ENCODE data around the gene SLC43A3.

DNA sequence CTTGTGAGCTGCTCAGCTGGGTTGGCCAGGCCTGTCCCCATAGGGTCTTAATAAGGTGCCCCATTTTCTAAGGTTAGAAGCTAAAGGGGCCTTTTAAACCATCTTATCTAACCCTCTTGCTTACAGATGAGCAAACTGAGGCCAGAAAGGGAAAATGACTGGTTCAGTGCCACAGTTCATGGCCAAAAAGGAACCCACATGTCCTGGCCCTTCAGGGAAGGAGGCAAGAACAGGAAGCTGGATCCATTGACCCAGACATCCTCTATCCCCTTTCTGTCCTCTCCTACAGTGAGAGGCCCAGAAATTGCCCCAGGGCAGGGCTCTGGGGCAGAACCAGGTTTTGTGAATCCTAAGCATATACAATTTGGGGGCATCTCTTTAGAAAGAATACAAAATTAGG, 56.0 kb downstream of the SLC43A3 start:
- TF ChIP-seq, protein P1, sequence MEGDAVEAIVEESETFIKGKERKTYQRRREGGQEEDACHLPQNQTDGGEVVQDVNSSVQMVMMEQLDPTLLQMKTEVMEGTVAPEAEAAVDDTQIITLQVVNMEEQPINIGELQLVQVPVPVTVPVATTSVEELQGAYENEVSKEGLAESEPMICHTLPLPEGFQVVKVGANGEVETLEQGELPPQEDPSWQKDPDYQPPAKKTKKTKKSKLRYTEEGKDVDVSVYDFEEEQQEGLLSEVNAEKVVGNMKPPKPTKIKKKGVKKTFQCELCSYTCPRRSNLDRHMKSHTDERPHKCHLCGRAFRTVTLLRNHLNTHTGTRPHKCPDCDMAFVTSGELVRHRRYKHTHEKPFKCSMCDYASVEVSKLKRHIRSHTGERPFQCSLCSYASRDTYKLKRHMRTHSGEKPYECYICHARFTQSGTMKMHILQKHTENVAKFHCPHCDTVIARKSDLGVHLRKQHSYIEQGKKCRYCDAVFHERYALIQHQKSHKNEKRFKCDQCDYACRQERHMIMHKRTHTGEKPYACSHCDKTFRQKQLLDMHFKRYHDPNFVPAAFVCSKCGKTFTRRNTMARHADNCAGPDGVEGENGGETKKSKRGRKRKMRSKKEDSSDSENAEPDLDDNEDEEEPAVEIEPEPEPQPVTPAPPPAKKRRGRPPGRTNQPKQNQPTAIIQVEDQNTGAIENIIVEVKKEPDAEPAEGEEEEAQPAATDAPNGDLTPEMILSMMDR (IDR thresholded peaks at IDR 0.05; ENCODE audit: poor library complexity): no peak
- no peak for TF ChIP-seq EZH2 (IDR thresholded peaks at IDR 0.05; ENCODE audit: borderline replicate concordance)

Measured in hepatocyte (in vitro differentiated cells).